ENCODE data around the gene MRPL55. TPM values are rescaled to one million over a fixed set of nuclear protein-coding genes. Genes with fewer than 3 reads are reported as not detected.

MRPL55 gene
- total and polyA plus RNA-seq, 5 donors: 51.6 to 103 (median 53.1) TPM

GRCh38 chr1:228073857-228074545 is 35.1 kb downstream of the MRPL55 start:
- H3K27ac ChIP-seq (ENCODE audit: low read length): no peak overlapping the region
- no peak for ATAC-seq
- DNase-seq: peak in 2 of 3 donors; percentile 14 to 44
- no peak overlapping the region for H3K4me3 ChIP-seq (ENCODE audit: low read length)
- no peaks in the 10 kb centered on the region for H3K9me3 ChIP-seq (ENCODE audit: control insufficient read depth, low read length)
- WGBS: 38% methylated on average over 16 of the region's 16 CpGs
- H3K4me1 ChIP-seq (ENCODE audit: control insufficient read depth, insufficient read depth, low read length): no peaks in the 10 kb centered on the region
- intact Hi-C loops (cut with DNase I): no loop called here
- no peaks in the 10 kb centered on the region for H3K27me3 ChIP-seq (ENCODE audit: control insufficient read depth, insufficient read depth)

- peak in 1 of 3 donors; percentile 55 for DNase-seq
- ATAC-seq: no peak
- no peaks in the 10 kb centered on the region for H3K9me3 ChIP-seq (ENCODE audit: control insufficient read depth, low read length)
- no peak overlapping the region for H3K4me3 ChIP-seq (ENCODE audit: low read length)
- H3K27ac ChIP-seq (ENCODE audit: low read length): no peak overlapping the region
- H3K27me3 ChIP-seq (ENCODE audit: control insufficient read depth, insufficient read depth): no peaks in the 10 kb centered on the region
- WGBS: 64% methylated on average over 23 of the region's 23 CpGs
- intact Hi-C loops (cut with DNase I): no loop called here
- no peaks in the 10 kb centered on the region for H3K4me1 ChIP-seq (ENCODE audit: control insufficient read depth, insufficient read depth, low read length)
Measured at GRCh38 chr1:228073061-228073856, 35.8 kb downstream of the MRPL55 start.

- intact Hi-C loops (cut with DNase I): no loop called here
- H3K27me3 ChIP-seq (ENCODE audit: control insufficient read depth, insufficient read depth): no peaks in the 10 kb centered on the region
- ATAC-seq (no peak), DNase-seq (peak in 1 of 3 donors; percentile 39)
- no peaks in the 10 kb centered on the region for H3K4me1 ChIP-seq (ENCODE audit: control insufficient read depth, insufficient read depth, low read length)
- H3K4me3 ChIP-seq (ENCODE audit: low read length): no peak overlapping the region
- H3K27ac ChIP-seq (ENCODE audit: low read length): no peak overlapping the region
- WGBS: 48% methylated on average over 5 of the region's 5 CpGs
- H3K9me3 ChIP-seq (ENCODE audit: control insufficient read depth, low read length): no peaks in the 10 kb centered on the region
Measured at GRCh38 chr1:228072658-228073043, 36.4 kb downstream of the MRPL55 start.

GRCh38 chr1:228071839-228072657 is 37.1 kb downstream of the MRPL55 start:
- no peak overlapping the region for H3K27ac ChIP-seq (ENCODE audit: low read length)
- WGBS: 47% methylated on average over 7 of the region's 7 CpGs
- H3K4me1 ChIP-seq (ENCODE audit: control insufficient read depth, insufficient read depth, low read length): no peaks in the 10 kb centered on the region
- no peaks in the 10 kb centered on the region for H3K9me3 ChIP-seq (ENCODE audit: control insufficient read depth, low read length)
- peak in 1 of 2 donors; percentile 3 for ATAC-seq
- intact Hi-C loops (cut with DNase I): no loop called here
- peak in 1 of 3 donors; percentile 21 for DNase-seq
- H3K27me3 ChIP-seq (ENCODE audit: control insufficient read depth, insufficient read depth): no peaks in the 10 kb centered on the region
- H3K4me3 ChIP-seq (ENCODE audit: low read length): no peak overlapping the region

- Histone ChIP-seq H3K27me3 (ENCODE audit: control insufficient read depth, insufficient read depth) (no peaks in the 10 kb centered on the region), H3K27ac (ENCODE audit: low read length) (no peak overlapping the region), H3K4me1 (ENCODE audit: control insufficient read depth, insufficient read depth, low read length) (no peaks in the 10 kb centered on the region), H3K4me3 (ENCODE audit: low read length) (no peak overlapping the region), H3K9me3 (ENCODE audit: control insufficient read depth, low read length) (no peaks in the 10 kb centered on the region)
- ATAC-seq: no peak
- 66% methylated on average over 3 of the region's 3 CpGs for WGBS
- no peak for DNase-seq
- intact Hi-C loops (cut with DNase I): no loop called here
Measured at GRCh38 chr1:228070851-228071250, 38.2 kb downstream of the MRPL55 start.

GRCh38 chr1:228070173-228070572 is 38.9 kb downstream of the MRPL55 start:
- Histone ChIP-seq H3K27ac (ENCODE audit: low read length) (no peak overlapping the region), H3K9me3 (ENCODE audit: control insufficient read depth, low read length) (no peaks in the 10 kb centered on the region), H3K4me3 (ENCODE audit: low read length) (no peak overlapping the region), H3K4me1 (ENCODE audit: control insufficient read depth, insufficient read depth, low read length) (no peaks in the 10 kb centered on the region), H3K27me3 (ENCODE audit: control insufficient read depth, insufficient read depth) (no peaks in the 10 kb centered on the region)
- intact Hi-C loops (cut with DNase I): no loop called here
- 57% methylated on average over 2 of the region's 2 CpGs for WGBS
- ATAC-seq (no peak), DNase-seq (no peak)

- Histone ChIP-seq H3K27ac (ENCODE audit: low read length) (no peak overlapping the region), H3K27me3 (ENCODE audit: control insufficient read depth, insufficient read depth) (no peaks in the 10 kb centered on the region), H3K4me1 (ENCODE audit: control insufficient read depth, insufficient read depth, low read length) (no peaks in the 10 kb centered on the region), H3K9me3 (ENCODE audit: control insufficient read depth, low read length) (no peaks in the 10 kb centered on the region), H3K4me3 (ENCODE audit: low read length) (no peak overlapping the region)
- 69% methylated on average over 7 of the region's 7 CpGs for WGBS
- ATAC-seq (no peak), DNase-seq (no peak)
- intact Hi-C loops (cut with DNase I): no loop called here
Measured at GRCh38 chr1:228068359-228068758, 40.7 kb downstream of the MRPL55 start.

- intact Hi-C loops (cut with DNase I): no loop called here
- ATAC-seq (no peak), DNase-seq (peak in 1 of 3 donors; percentile 30)
- 62% methylated on average over 10 of the region's 10 CpGs for WGBS
- Histone ChIP-seq H3K9me3 (ENCODE audit: control insufficient read depth, low read length) (no peaks in the 10 kb centered on the region), H3K27me3 (ENCODE audit: control insufficient read depth, insufficient read depth) (no peaks in the 10 kb centered on the region), H3K4me3 (ENCODE audit: low read length) (no peak overlapping the region), H3K27ac (ENCODE audit: low read length) (no peak overlapping the region), H3K4me1 (ENCODE audit: control insufficient read depth, insufficient read depth, low read length) (no peaks in the 10 kb centered on the region)
Measured at GRCh38 chr1:228066891-228067654, 42.0 kb downstream of the MRPL55 start.

GRCh38 chr1:228066416-228066815 is 42.7 kb downstream of the MRPL55 start:
- ATAC-seq (no peak), DNase-seq (peak in 1 of 3 donors; percentile 26)

GRCh38 chr1:228065543-228066347 is 43.4 kb downstream of the MRPL55 start:
- intact Hi-C loops (cut with DNase I): no loop called here
- Histone ChIP-seq H3K9me3 (ENCODE audit: control insufficient read depth, low read length) (no peaks in the 10 kb centered on the region), H3K27ac (ENCODE audit: low read length) (no peak overlapping the region), H3K4me1 (ENCODE audit: control insufficient read depth, insufficient read depth, low read length) (no peaks in the 10 kb centered on the region), H3K27me3 (ENCODE audit: control insufficient read depth, insufficient read depth) (no peaks in the 10 kb centered on the region), H3K4me3 (ENCODE audit: low read length) (no peak overlapping the region)
- ATAC-seq: peak in 1 of 2 donors; percentile 30
- peak in 1 of 3 donors; percentile 28 for DNase-seq
- WGBS: 59% methylated on average over 15 of the region's 15 CpGs

More at GRCh38 chr1:228066416-228066815, 42.7 kb downstream of the MRPL55 start:
- Histone ChIP-seq H3K9me3 (ENCODE audit: control insufficient read depth, low read length) (no peaks in the 10 kb centered on the region), H3K27ac (ENCODE audit: low read length) (no peak overlapping the region), H3K27me3 (ENCODE audit: control insufficient read depth, insufficient read depth) (no peaks in the 10 kb centered on the region), H3K4me3 (ENCODE audit: low read length) (no peak overlapping the region), H3K4me1 (ENCODE audit: control insufficient read depth, insufficient read depth, low read length) (no peaks in the 10 kb centered on the region)
- intact Hi-C loops (cut with DNase I): no loop called here
- 43% methylated on average over 4 of the region's 4 CpGs for WGBS

Measured in right cardiac atrium (tissue), 5 donors.